GM13976 (cell line): Measurements from ENCODE around the gene GPS1.

Experiments used
- DNase-seq: peaks from one replicate; pipeline ENCODE4 v3.0.0; 2012; ENCODE audit warnings: low spot score
- CTCF ChIP-seq: IDR thresholded peaks from 2 replicates; pipeline ENCODE4 v1.5.1; 2012; ENCODE audit warnings: borderline replicate concordance, mild to moderate bottlenecking; ENCODE audit not compliant: insufficient read depth; ENCODE audit errors: extremely low read depth, missing control alignments, control extremely low read depth
- in situ Hi-C: fragments of 300-500 bp; cut with MboI; formaldehyde crosslinking; loops from one replicate; pipeline ENCODE4 v1.12.0; 2022; ENCODE audit warnings: low sequenced_read_pairs, mixed read lengths, inconsistent platforms; ENCODE audit not compliant: unreplicated experiment

The GPS1 gene

GRCh38 chr17:82083009-82083408 lies 31.3 kb downstream of the GPS1 start:
- TF ChIP-seq CTCF = no peak
- DNase-seq = no peak
- in situ Hi-C loops = no loop called here

GRCh38 chr17:82083533-82084359 lies 32.0 kb downstream of the GPS1 start:
- no peak for TF ChIP-seq CTCF
- in situ Hi-C loops = no loop called here
- DNase-seq = no peak

GRCh38 chr17:82084373-82085030 lies 32.8 kb downstream of the GPS1 start:
- in situ Hi-C loops = no loop called here
- no peak for DNase-seq
- no peak for TF ChIP-seq CTCF

- in situ Hi-C loops = no loop called here
- no peak for TF ChIP-seq CTCF
- DNase-seq = no peak
These were observed 33.5 kb downstream of the GPS1 start for GRCh38 chr17:82085031-82085861.

GRCh38 chr17:82085931-82086764 lies 34.5 kb downstream of the GPS1 start:
- in situ Hi-C loops = no loop called here
- no peak for DNase-seq
- no peak for TF ChIP-seq CTCF
